ACC112 (cell line): ENCODE results near the gene RNF149.

ENCODE experiments used
- H2AFZ ChIP-seq: fragments of 200-600 bp; sonication (generic); one replicate; pipeline ENCODE4 v1.6.0; 2017; ENCODE audit warnings: antibody characterized with exemption, low read length; ENCODE audit not compliant: unreplicated experiment
- H3K27ac ChIP-seq: fragments of 200-600 bp; sonication (generic); 2 replicates; pipeline ENCODE4 v1.5.1; 2014; ENCODE audit warnings: low read depth, mild to moderate bottlenecking, antibody characterized with exemption, low read length, moderate library complexity
- H3K27me3 ChIP-seq: fragments of 200-600 bp; sonication (generic); 2 replicates; pipeline ENCODE4 v1.6.1; 2014; ENCODE audit warnings: mild to moderate bottlenecking, antibody characterized with exemption, low read length, moderate library complexity, mixed read lengths; ENCODE audit not compliant: insufficient read depth
- H3K36me3 ChIP-seq: fragments of 200-600 bp; sonication (generic); 2 replicates; pipeline ENCODE4 v1.6.1; 2016; ENCODE audit warnings: mild to moderate bottlenecking, antibody characterized with exemption, low read length, moderate library complexity, mixed read lengths; ENCODE audit not compliant: insufficient read depth
- H3K4me1 ChIP-seq: fragments of 200-600 bp; sonication (generic); one replicate; pipeline ENCODE4 v1.6.1; 2016; ENCODE audit warnings: low read length, mixed read lengths; ENCODE audit not compliant: insufficient read depth, unreplicated experiment, control insufficient read depth
- H3K4me3 ChIP-seq: fragments of 200-600 bp; sonication (generic); 2 replicates; pipeline ENCODE4 v1.5.1; 2014; ENCODE audit warnings: mild to moderate bottlenecking, low read depth, low read length
- H3K79me2 ChIP-seq: fragments of 200-600 bp; sonication (generic); one replicate; pipeline ENCODE4 v1.6.0; 2016; ENCODE audit warnings: low read length; ENCODE audit not compliant: control insufficient read depth, unreplicated experiment, insufficient read depth

Gene RNF149

DNA sequence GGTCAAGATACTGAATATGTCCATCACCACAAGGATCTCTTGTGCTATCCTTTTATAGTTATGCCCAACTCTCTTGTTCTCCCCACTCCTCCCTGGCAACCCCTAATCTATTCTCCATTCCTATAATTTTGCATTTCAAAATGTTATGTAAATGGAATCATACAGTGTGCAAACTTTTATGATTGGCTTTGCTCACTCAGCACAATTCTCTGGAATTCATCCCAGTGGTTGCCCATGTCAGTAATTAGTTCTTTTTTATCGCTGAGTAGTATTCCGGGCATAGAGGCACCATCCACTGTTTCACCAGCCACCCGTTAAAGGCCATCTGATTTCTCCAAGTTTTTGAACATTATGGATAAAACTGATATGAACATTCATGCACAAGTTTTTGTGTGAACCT is 38.4 kb upstream of the RNF149 start:
- H3K36me3 ChIP-seq, result no peaks in the 10 kb centered on the region
- no peak overlapping the region for H3K27ac ChIP-seq
- no peak overlapping the region for H2AFZ ChIP-seq
- no peaks in the 10 kb centered on the region for H3K79me2 ChIP-seq
- no peaks in the 10 kb centered on the region for H3K4me1 ChIP-seq
- no peak overlapping the region for H3K4me3 ChIP-seq
- no peaks in the 10 kb centered on the region for H3K27me3 ChIP-seq

- H3K4me1 ChIP-seq, result no peaks in the 10 kb centered on the region
- H3K4me3 ChIP-seq, result no peak overlapping the region
- H3K36me3 ChIP-seq, result no peaks in the 10 kb centered on the region
- H3K27ac ChIP-seq, result no peak overlapping the region
- H3K79me2 ChIP-seq, result no peaks in the 10 kb centered on the region
- H3K27me3 ChIP-seq, result no peaks in the 10 kb centered on the region
- H2AFZ ChIP-seq, result no peak overlapping the region
Measured at GRCh38 chr2:101344137-101344536, 35.6 kb upstream of the RNF149 start.

DNA sequence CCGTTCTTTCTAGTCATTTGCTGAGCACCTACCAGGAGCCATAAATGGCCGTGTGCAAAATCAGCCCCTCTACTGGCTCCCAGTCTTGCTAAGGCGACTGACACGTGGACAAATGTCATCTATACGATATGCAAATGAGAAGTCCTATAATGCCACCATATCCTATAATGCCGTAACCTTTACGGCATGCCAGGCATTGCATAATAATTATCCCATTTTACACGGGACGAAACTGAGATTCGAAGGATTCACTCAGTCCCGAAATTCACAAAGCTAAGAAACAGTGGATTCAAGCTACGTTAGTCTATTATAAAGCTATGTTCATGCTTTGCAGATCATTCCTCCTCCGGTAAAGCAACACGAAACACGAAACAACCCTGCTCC is 34.1 kb upstream of the RNF149 start:
- Histone ChIP-seq H3K79me2 (no peaks in the 10 kb centered on the region), H3K27me3 (no peaks in the 10 kb centered on the region), H3K36me3 (no peaks in the 10 kb centered on the region), H3K4me3 (no peak overlapping the region), H3K4me1 (peaks cover 5% of the 10 kb centered on the region), H3K27ac (no peak overlapping the region), H2AFZ (no peak overlapping the region)

- H3K36me3 ChIP-seq, result no peaks in the 10 kb centered on the region
- H3K79me2 ChIP-seq, result no peaks in the 10 kb centered on the region
- no peaks in the 10 kb centered on the region for H3K27me3 ChIP-seq
- no peak overlapping the region for H3K4me3 ChIP-seq
- peaks cover 5% of the 10 kb centered on the region for H3K4me1 ChIP-seq
- H3K27ac ChIP-seq, result no peak overlapping the region
- H2AFZ ChIP-seq, result no peak overlapping the region
Measured at GRCh38 chr2:101341901-101342624, 33.6 kb upstream of the RNF149 start.

GRCh38 chr2:101341421-101341820 is 32.9 kb upstream of the RNF149 start:
- Histone ChIP-seq H3K4me3 (no peak overlapping the region), H3K4me1 (peaks cover 5% of the 10 kb centered on the region), H3K79me2 (no peaks in the 10 kb centered on the region), H3K27me3 (no peaks in the 10 kb centered on the region), H3K36me3 (no peaks in the 10 kb centered on the region), H2AFZ (no peak overlapping the region), H3K27ac (no peak overlapping the region)

DNA sequence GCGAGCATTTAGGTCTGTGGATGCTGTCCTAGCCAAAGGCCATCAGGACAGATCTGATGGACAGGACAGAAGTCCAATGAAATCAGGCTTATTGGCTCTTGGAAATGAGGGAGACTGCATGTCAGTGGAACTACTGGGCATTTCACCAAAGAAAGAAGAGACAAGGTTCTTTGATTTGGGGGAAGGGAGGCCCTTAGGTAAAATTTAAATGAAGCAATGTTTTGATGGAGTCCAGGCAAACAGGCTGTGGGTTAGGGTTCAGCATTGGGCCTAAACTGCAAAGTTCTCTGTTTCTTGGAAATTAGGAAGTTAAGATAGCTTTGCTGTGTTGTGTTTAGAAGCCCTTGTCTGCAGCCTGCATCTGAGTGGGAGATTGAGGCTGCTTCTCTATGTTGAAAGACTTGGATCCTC is 31.6 kb upstream of the RNF149 start:
- Histone ChIP-seq H3K4me3 (no peak overlapping the region), H3K27me3 (no peaks in the 10 kb centered on the region), H3K27ac (no peak overlapping the region), H3K4me1 (peaks cover 5% of the 10 kb centered on the region), H2AFZ (peak overlapping the region; percentile 34), H3K79me2 (no peaks in the 10 kb centered on the region), H3K36me3 (no peaks in the 10 kb centered on the region)

DNA sequence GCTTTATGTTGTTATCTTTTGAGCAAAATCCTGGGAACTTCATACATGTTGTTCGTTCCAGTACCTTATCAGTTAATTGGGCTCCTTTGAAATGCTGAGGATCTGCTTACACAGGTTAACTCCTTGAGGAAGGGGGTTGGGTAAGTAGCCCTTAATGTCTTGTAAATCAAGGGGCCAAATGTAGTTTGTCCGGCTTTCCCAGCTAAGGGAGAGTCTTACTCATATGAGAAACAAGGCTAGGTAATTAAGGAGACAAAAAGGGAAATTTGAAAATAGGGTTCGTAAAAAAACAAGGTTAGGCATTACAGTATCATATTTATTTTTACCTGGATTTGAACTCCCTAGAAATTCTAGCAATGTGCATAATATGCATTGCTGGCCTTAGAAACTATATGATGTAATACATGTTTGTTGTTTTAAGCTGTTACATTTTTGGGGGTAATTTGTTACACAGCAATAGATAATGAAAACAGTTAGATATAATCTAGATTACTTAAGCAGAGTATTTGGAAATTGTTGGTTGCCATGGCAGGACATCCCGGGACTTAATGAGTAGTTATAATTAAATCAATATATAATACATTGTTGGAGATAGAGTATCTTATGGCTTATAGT is 30.9 kb upstream of the RNF149 start:
- Histone ChIP-seq H3K27me3 (no peaks in the 10 kb centered on the region), H3K36me3 (no peaks in the 10 kb centered on the region), H3K79me2 (no peaks in the 10 kb centered on the region), H3K4me3 (no peak overlapping the region), H2AFZ (no peak overlapping the region), H3K27ac (no peak overlapping the region), H3K4me1 (peaks cover 5% of the 10 kb centered on the region)

- 0 out of 2 replicates have a peak overlapping the region, but pooled peaks have one; percentile 19 for H3K27ac ChIP-seq
- H3K4me3 ChIP-seq, result 0 out of 2 replicates have a peak overlapping the region, but pooled peaks have one; percentile 36
- peak overlapping the region; percentile 72 for H2AFZ ChIP-seq
Measured at GRCh38 chr2:101337877-101338276, 29.4 kb upstream of the RNF149 start.

DNA sequence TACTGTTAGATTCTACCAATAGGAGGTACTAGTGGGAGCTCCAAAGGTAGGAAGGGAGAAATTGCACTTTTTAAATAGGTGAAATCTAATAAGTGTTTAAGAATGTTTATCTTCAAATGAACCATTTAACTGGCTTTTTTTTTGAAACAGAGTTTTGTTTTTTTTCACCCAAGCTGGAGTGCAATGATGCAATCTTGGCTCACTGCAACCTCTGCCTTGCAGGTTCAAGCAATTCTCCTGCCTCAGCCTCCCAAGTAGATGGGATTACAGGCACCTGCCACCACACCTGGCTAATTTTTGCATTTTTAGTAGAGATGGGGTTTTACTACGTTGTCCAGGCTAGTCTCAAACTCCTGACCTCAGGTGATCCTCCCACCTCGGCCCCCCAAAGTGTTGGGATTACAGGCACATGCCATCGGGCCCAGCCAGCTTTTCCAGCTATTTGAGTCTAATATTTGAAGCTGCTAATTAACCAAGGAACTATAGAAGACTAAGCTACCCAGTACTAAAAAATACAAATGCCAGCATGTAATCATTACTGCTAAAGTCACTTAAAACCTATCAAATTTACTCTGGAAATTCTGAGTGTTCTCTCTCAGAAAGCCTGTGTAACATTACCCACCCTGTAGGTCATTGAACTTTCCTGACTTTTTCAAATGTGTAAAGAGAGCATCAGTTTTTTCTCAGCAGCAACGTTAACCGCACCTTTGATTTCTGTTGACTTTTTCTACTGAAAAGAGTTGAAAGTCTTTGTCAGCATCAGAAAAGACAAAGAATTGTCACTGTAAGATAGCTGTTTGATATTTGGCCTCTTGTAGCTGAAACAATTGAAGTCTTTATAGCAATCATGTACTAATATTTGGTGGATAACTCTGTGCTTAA is 24.6 kb upstream of the RNF149 start:
- no peaks in the 10 kb centered on the region for H3K27me3 ChIP-seq
- no peak overlapping the region for H3K4me3 ChIP-seq
- no peaks in the 10 kb centered on the region for H3K79me2 ChIP-seq
- no peak overlapping the region for H2AFZ ChIP-seq
- peaks cover 2% of the 10 kb centered on the region for H3K4me1 ChIP-seq
- no peaks in the 10 kb centered on the region for H3K36me3 ChIP-seq
- H3K27ac ChIP-seq, result no peak overlapping the region

More at GRCh38 chr2:101337877-101338276, 29.4 kb upstream of the RNF149 start:
- H3K36me3 ChIP-seq, result no peaks in the 10 kb centered on the region
- no peaks in the 10 kb centered on the region for H3K27me3 ChIP-seq
- H3K4me1 ChIP-seq, result peaks cover 5% of the 10 kb centered on the region
- H3K79me2 ChIP-seq, result no peaks in the 10 kb centered on the region

- Histone ChIP-seq H3K4me3 (no peak overlapping the region), H3K79me2 (no peaks in the 10 kb centered on the region), H2AFZ (no peak overlapping the region), H3K27ac (no peak overlapping the region), H3K36me3 (no peaks in the 10 kb centered on the region), H3K27me3 (no peaks in the 10 kb centered on the region), H3K4me1 (no peaks in the 10 kb centered on the region)
Measured at GRCh38 chr2:101331202-101331601, 22.7 kb upstream of the RNF149 start.
